Upper lobe of left lung (tissue), 6 donors: ENCODE data around the gene SUV39H2. TPM values are rescaled to one million over a fixed set of nuclear protein-coding genes. Genes with fewer than 3 reads are reported as not detected.

Source experiments
- ATAC-seq, 2 donors: fragments of 200-7000 bp; cut with Tn5 transposase; one replicate each; pipeline ENCODE4 v1.9.1; 2022; ENCODE audit warnings: mild to moderate bottlenecking in 2 of 2, moderate library complexity in 2 of 2; ENCODE audit not compliant: low FRiP score in 2 of 2
- DNase-seq, 2 donors: peaks; one replicate each; pipeline ENCODE4 v3.0.0-alpha.2; 2019 to 2020
- H3K27ac ChIP-seq, 4 donors: fragments of 200-600 bp; sonication (generic); one replicate each; pipeline ENCODE4 v1.5.1; 2016 to 2019
- H3K27me3 ChIP-seq, 4 donors: fragments of 200-600 bp; sonication (generic); one replicate each; pipeline ENCODE4 v1.5.1; 2017 to 2019
- H3K36me3 ChIP-seq, 4 donors: fragments of 200-600 bp; sonication (generic); one replicate each; pipeline ENCODE4 v1.5.1; 2016 to 2019
- H3K4me1 ChIP-seq, 4 donors: fragments of 200-600 bp; sonication (generic); one replicate each; pipeline ENCODE4 v1.5.1; 2018 to 2019
- H3K4me3 ChIP-seq, 4 donors: fragments of 200-600 bp; sonication (generic); one replicate each; pipeline ENCODE4 v1.5.1; 2017 to 2019; ENCODE audit warnings: mild to moderate bottlenecking in 2 of 4, moderate library complexity in 1 of 4
- H3K9me3 ChIP-seq, 4 donors: fragments of 200-600 bp; sonication (generic); one replicate each; pipeline ENCODE4 v1.5.1; 2018 to 2019
- EP300 ChIP-seq, 4 donors: sonication (generic); formaldehyde crosslinking; IDR thresholded peaks; one replicate each; pipeline ENCODE4 v1.5.1; 2017; ENCODE audit warnings: antibody characterized with exemption in 4 of 4, control low read depth in 2 of 4
- POLR2A ChIP-seq, 4 donors: fragments of 450-650 bp; IDR thresholded peaks; one replicate each; pipeline ENCODE4 v1.5.1; 2016 to 2017; ENCODE audit warnings: antibody characterized with exemption in 4 of 4, mild to moderate bottlenecking in 2 of 4
- POLR2AphosphoS5 ChIP-seq, 2 donors: sonication (generic); formaldehyde crosslinking; IDR thresholded peaks; one replicate each; pipeline ENCODE4 v1.5.1; 2017; ENCODE audit warnings: antibody characterized with exemption in 2 of 2
- WGBS, 2 donors: methylation state at CpG; one replicate each; pipeline ENCODE4 v1.1.5; 2017 to 2018; 5-methylcytosine and 5-hydroxymethylcytosine counted together
- total RNA-seq, 6 donors: library from RNA; depleted of rRNA in 4 of 6; stranded (reverse); fragments of >200 nt in 4 of 6; gene quantifications; one replicate each; pipeline versions ENCODE4 v1.1.0 to v1.2.1, GENCODE V29; 2016 to 2021
- TF ChIP-seq, protein P1 (sequence below), 6 experiments: fragments of 450-650 bp in 4 of 6; fragments of 200-600 bp in 2 of 6; sonication (generic) in 2 of 6; IDR thresholded peaks; one replicate each; pipeline ENCODE4 v1.5.1; 2016 to 2019; ENCODE audit warnings: antibody characterized with exemption in 6 of 6
- donor health status: DM: no; HTN: no; CAD: no; lungs with moderate emphysema.
- donor health status: DM: no; HTN: yes; CAD: no; lungs with severe emphysema.

SUV39H2 gene
- total RNA-seq, 6 donors from 2014 or later = 1.6 to 4.9 (median 3.7) TPM

DNA sequence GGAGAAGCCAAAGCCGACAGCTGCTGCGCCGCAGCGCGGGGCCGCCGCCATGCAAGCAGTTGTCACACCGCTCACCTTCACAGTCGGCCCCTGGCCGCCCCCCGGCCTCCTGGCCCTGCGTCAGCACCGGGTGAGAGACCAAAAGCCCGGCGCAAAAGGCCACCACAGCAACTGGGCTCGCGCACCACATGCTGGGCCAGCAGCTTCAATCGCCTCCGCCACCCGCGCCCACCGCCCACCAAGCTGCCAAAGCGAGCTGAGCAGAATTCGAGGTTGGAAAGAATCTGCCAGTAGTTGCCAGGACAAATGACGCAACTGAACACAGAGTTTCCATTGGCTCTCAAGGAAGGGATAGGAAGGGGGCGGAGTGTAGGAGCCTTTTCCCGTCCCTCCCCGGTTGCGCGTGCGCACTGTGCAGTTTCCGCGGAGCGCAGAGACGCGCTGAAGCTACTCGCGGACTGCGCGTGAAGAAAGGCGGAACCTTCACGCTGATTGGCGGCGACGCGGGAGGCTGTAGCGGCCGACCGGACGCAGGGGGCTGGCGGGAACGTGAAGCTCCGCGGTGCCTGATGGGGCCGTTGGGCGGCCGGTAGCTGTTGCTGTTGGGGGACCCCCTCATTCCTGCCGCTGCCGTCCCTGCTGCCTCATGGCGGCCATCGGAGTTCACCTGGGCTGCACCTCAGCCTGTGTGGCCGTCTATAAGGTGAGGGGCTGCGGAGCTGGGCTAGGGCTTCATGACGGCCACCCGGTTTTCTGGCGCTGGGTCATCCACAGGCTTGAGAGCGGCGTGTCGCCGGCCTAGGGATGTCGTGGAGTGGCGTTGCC is 40.7 kb upstream of the SUV39H2 start, which contains the start of the genes CDNF, HSPA14 and MSANTD7:
CDNF (minus strand) TSS at position 281 of the 825 bp plus-strand sequence; CDS start at position 190, 91 bp downstream.
HSPA14 (plus strand) TSS at position 550 of the 825 bp plus-strand sequence; CDS start at position 647, 97 bp downstream.
MSANTD7 (plus strand) TSS at position 550 of the 825 bp plus-strand sequence. CDS start 3,979 bp downstream, outside the sequence.
- peak; percentile 99 to 100 for DNase-seq
- no peaks in the 10 kb centered on the region for H3K27me3 ChIP-seq
- WGBS, 2 donors = 0 to 1% methylated on average over 33 to 59 of the region's 72 CpGs
- H3K9me3 ChIP-seq = no peaks in the 10 kb centered on the region
- peak within 1 kb of the TSS; percentile 94 to 97 (median 96) for H3K27ac ChIP-seq
- H3K4me3 ChIP-seq = peak within 1 kb of the TSS; percentile 86 to 97 (median 96)
- ATAC-seq = peak; percentile 99 to 100
- peaks cover 0 to 30% (median 15%) of the 10 kb centered on the region in 4 donors for H3K36me3 ChIP-seq
- H3K4me1 ChIP-seq = peaks cover 15 to 19% (median 18%) of the 10 kb centered on the region in 4 donors
- peak in 1 of 4 donors; percentile 59 for TF ChIP-seq EP300 (IDR thresholded peaks at IDR 0.05)
- TF ChIP-seq, protein P1, sequence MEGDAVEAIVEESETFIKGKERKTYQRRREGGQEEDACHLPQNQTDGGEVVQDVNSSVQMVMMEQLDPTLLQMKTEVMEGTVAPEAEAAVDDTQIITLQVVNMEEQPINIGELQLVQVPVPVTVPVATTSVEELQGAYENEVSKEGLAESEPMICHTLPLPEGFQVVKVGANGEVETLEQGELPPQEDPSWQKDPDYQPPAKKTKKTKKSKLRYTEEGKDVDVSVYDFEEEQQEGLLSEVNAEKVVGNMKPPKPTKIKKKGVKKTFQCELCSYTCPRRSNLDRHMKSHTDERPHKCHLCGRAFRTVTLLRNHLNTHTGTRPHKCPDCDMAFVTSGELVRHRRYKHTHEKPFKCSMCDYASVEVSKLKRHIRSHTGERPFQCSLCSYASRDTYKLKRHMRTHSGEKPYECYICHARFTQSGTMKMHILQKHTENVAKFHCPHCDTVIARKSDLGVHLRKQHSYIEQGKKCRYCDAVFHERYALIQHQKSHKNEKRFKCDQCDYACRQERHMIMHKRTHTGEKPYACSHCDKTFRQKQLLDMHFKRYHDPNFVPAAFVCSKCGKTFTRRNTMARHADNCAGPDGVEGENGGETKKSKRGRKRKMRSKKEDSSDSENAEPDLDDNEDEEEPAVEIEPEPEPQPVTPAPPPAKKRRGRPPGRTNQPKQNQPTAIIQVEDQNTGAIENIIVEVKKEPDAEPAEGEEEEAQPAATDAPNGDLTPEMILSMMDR (IDR thresholded peaks at IDR 0.05) = peak in 4 of 6 experiments; percentile 13 to 36 (median 26)
- peak; percentile 82 to 94 for TF ChIP-seq POLR2AphosphoS5 (IDR thresholded peaks at IDR 0.05)
- TF ChIP-seq POLR2A (IDR thresholded peaks at IDR 0.05) = peak in 3 of 4 donors; percentile 76 to 90 (median 84)

DNA sequence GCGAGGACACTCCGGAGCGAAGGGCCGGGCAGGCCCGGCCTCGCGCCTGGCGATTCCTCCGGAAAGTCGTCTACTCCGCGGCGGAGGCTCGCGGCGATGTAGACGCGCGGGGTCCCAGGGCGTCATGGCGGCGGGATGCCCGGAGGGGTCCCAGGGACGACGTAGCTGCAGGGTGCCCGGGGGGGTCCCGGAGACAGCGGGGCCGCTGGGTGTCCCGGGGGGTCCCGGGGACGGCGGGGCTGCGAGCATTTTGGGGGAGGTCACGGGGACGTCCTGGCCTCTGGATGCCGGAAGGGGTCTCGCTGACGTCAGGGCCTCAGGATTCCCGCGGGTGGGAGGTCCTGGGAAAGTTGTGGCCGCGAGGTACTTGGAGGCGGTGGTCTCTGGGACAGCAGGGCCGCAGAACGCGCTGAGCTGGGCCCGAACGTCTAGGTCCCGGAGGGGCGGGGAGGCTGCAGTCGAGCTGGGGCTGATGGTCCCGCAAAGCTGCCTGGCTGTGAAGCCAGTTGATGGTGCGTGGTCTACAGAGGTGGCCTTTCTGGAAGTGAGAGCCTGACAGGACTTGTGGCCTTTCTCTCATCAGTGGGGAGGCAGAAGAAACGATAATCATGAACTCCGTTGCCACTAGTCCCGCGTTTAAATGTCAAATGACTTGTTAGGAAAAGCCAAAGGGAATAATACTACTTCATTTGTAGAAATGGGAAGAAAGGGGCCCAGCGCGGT is 39.9 kb upstream of the SUV39H2 start:
- Histone ChIP-seq H3K27me3 (no peaks in the 10 kb centered on the region), H3K36me3 (peaks cover 5 to 37% (median 22%) of the 10 kb centered on the region in 4 donors), H3K9me3 (no peaks in the 10 kb centered on the region), H3K27ac (peak overlapping the region; percentile 94 to 97 (median 96)), H3K4me3 (peak overlapping the region; percentile 86 to 97 (median 96)), H3K4me1 (peaks cover 15 to 19% (median 18%) of the 10 kb centered on the region in 4 donors)
- DNase-seq (peak; percentile 35 to 89), ATAC-seq (peak in 1 of 2 donors; percentile 48)
- whole genome bisulfite sequencing, 2 donors = 1 to 3% methylated on average over 7 to 30 of the region's 60 CpGs
- TF ChIP-seq POLR2A (IDR thresholded peaks at IDR 0.05) (no peak), POLR2AphosphoS5 (IDR thresholded peaks at IDR 0.05) (no peak), EP300 (IDR thresholded peaks at IDR 0.05) (no peak)
- TF ChIP-seq, protein P1 (IDR thresholded peaks at IDR 0.05) = no peak

DNA sequence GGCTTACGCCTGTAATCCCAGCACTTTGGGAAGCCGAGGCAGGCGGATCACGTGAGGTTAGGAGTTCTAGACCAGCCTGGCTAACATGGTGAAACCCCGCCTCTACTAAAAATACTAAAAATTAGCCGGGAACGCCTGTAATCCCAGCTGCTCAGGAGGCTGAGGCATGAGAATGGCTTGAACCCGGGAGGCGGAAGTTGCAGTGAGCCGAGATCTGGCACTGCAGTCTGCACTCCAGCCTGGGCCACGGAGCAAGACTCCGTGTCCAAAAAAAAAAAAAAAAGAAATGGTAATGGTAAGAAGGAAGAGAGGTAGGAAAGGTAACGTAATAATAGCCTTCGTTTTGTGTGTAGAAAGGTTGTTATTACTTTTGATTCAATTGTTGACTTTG is 39.4 kb upstream of the SUV39H2 start:
- peak overlapping the region; percentile 94 to 97 (median 96) for H3K27ac ChIP-seq
- H3K4me1 ChIP-seq = peaks cover 15 to 19% (median 18%) of the 10 kb centered on the region in 4 donors
- no peaks in the 10 kb centered on the region for H3K27me3 ChIP-seq
- peak overlapping the region; percentile 86 to 97 (median 96) for H3K4me3 ChIP-seq
- H3K9me3 ChIP-seq = no peaks in the 10 kb centered on the region
- ATAC-seq = no peak
- peak in 1 of 2 donors; percentile 22 for DNase-seq
- 14 to 18% methylated on average over 14 of the region's 14 CpGs for WGBS, 2 donors
- TF ChIP-seq POLR2A (IDR thresholded peaks at IDR 0.05) (no peak), EP300 (IDR thresholded peaks at IDR 0.05) (no peak), POLR2AphosphoS5 (IDR thresholded peaks at IDR 0.05) (no peak)
- TF ChIP-seq, protein P1 (IDR thresholded peaks at IDR 0.05) = no peak
- H3K36me3 ChIP-seq = peaks cover 5 to 43% (median 27%) of the 10 kb centered on the region in 4 donors

DNA sequence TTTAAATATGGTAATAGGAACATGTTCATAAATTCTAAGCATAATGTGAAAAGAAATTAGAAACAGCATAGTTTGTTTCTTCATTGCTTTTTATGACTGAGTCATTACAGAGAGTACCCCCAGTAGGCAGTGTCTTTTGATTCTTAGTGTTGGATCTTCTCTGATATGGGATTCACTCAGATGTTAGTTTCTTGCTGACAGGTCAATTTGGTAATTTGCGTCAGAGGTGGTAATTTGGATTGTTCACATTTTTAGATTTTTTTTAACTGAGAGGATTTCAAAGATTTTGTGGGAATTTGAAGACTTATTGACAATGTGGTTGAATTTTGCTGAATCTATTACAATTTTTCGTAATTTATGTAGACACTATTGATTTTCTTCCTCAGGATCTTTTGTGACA is 38.5 kb upstream of the SUV39H2 start:
- Histone ChIP-seq H3K27ac (no peak overlapping the region), H3K27me3 (no peaks in the 10 kb centered on the region), H3K4me3 (no peak overlapping the region), H3K36me3 (peaks cover 5 to 52% (median 27%) of the 10 kb centered on the region in 4 donors), H3K4me1 (peaks cover 15 to 19% (median 18%) of the 10 kb centered on the region in 4 donors), H3K9me3 (no peaks in the 10 kb centered on the region)
- no peak for TF ChIP-seq POLR2A (IDR thresholded peaks at IDR 0.05)
- WGBS, 2 donors = 90 to 93% methylated on average over 2 of the region's 2 CpGs
- ATAC-seq (no peak), DNase-seq (no peak)
